ENCODE measurements around the gene ARHGEF28.

The ARHGEF28 gene

DNA sequence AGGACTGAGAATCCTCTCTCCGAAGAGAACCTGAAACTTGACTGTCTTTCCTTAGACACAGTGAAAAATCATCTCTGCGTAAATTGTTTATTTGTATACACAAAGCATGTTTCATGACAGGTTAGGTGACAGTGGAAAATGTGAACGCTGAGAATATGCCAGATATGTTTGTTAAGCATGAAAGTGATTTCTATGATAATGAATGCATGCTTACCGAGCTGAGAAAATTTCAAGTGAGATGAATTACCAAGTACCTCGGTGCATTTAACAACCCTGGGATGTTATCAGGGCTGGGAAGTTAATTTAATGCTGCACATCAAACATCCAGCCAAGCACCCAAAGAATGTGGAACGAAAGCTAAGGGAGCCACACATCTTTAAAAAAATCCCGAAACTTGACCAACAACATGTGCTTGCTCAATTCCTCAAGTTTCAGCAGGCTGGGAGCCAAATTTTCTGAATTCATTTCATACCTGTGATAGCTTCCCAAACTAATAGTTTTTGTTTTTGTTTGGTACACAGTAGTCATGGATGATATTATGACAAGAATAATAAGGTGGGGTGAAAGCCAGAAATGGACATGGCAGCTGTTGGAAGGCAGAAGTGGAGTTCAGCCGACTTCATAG, 336.9 kb downstream of the ARHGEF28 start:
- in situ Hi-C loops (cut with MboI; ENCODE audit: low sequenced_read_pairs, unreplicated experiment), result no loop called here
- TF ChIP-seq, protein P1, sequence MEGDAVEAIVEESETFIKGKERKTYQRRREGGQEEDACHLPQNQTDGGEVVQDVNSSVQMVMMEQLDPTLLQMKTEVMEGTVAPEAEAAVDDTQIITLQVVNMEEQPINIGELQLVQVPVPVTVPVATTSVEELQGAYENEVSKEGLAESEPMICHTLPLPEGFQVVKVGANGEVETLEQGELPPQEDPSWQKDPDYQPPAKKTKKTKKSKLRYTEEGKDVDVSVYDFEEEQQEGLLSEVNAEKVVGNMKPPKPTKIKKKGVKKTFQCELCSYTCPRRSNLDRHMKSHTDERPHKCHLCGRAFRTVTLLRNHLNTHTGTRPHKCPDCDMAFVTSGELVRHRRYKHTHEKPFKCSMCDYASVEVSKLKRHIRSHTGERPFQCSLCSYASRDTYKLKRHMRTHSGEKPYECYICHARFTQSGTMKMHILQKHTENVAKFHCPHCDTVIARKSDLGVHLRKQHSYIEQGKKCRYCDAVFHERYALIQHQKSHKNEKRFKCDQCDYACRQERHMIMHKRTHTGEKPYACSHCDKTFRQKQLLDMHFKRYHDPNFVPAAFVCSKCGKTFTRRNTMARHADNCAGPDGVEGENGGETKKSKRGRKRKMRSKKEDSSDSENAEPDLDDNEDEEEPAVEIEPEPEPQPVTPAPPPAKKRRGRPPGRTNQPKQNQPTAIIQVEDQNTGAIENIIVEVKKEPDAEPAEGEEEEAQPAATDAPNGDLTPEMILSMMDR (IDR thresholded peaks at IDR 0.05; ENCODE audit: borderline replicate concordance, control extremely low read depth, extremely low read depth, insufficient read depth, missing control alignments), result no peak
- no peak for DNase-seq (ENCODE audit: low spot score)

DNA sequence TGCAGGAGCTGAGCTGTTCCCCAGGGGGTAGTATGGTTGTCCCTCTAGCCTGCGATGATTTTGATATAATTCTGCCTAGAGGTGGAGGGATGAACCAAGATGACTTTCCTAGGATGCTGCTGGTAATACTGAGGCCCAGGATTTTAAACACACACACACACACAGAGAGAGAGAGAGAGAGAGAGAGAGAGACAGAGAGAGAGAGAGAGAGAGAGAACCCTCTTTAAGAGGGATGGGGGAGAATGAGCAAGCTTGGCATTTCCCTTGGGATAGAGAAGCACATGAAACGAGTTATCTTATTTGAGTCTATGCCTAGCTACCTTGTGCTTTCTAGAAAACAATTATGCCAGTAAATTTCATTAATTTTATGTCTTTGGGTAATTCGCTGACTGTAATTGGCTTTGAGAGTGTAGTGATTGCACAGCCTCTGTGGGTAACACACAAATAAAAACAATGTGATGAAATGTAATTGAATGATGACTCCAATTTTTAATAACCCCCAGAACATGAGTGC, 338.4 kb downstream of the ARHGEF28 start:
- no peak for DNase-seq (ENCODE audit: low spot score)
- in situ Hi-C loops (cut with MboI; ENCODE audit: low sequenced_read_pairs, unreplicated experiment), result no loop called here
- TF ChIP-seq, protein P1 (IDR thresholded peaks at IDR 0.05; ENCODE audit: borderline replicate concordance, control extremely low read depth, extremely low read depth, insufficient read depth, missing control alignments), result no peak

DNA sequence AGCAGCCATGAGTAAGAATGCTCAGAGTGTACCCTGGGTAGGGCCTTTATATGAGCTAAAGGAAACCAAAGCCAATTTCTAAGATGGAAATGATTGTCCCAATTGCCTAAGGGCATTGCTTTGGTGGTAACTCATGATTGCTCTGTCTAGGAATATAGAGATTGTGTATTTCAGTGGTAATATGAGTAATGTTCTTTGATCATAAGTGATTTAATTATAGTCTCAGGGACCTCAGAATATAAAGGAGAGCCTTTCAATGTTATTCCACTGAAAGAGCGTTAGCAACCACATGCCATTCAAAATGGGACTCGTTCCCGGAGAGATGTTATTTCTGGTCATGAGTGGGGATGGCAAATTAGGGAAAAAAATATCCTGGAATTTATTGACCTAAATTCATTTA, 340.5 kb downstream of the ARHGEF28 start:
- in situ Hi-C loops (cut with MboI; ENCODE audit: low sequenced_read_pairs, unreplicated experiment), result no loop called here
- DNase-seq (ENCODE audit: low spot score), result no peak
- TF ChIP-seq, protein P1 (IDR thresholded peaks at IDR 0.05; ENCODE audit: borderline replicate concordance, control extremely low read depth, extremely low read depth, insufficient read depth, missing control alignments), result no peak

DNA sequence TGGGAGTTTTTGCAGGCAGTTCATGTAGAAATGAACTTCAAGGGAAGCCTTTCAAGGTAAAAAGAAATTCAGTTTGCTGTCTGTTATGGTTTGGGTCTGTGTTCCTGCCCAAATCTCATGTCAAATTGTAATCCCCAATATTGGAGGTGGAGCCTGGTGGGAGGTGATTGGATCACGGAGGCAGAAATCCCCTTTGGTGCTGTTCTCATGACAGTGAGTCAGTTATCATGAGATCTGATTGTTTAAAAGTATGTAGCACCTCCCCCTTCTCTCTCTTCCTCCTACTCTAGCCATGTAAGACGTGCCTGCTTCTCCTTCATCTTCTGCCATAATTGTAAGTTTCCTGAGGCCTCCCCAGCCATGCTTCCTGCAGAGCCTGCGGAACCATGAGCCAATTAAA, 341.4 kb downstream of the ARHGEF28 start:
- in situ Hi-C loops (cut with MboI; ENCODE audit: low sequenced_read_pairs, unreplicated experiment), result no loop called here
- no peak for DNase-seq (ENCODE audit: low spot score)
- TF ChIP-seq, protein P1 (IDR thresholded peaks at IDR 0.05; ENCODE audit: borderline replicate concordance, control extremely low read depth, extremely low read depth, insufficient read depth, missing control alignments), result no peak

DNA sequence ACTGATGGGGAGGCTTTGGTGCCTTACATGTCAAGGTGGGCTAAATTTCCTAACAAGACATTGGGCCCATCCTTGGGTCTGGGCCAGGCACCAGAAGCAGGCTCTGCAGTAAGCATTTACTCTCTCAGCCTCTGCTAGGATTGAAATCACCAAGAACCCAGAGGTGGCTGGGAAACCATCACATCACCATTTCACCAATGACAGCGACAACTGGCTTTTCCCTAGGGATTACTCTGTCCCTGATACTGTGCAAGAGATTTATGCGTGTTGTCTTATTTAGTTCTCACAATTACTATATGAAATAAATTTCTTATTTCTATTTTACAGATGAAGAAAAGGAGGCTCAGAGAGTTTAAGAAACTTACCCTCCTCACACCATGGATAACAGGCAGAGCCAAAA, 342.2 kb downstream of the ARHGEF28 start:
- DNase-seq (ENCODE audit: low spot score), result no peak
- TF ChIP-seq, protein P1 (IDR thresholded peaks at IDR 0.05; ENCODE audit: borderline replicate concordance, control extremely low read depth, extremely low read depth, insufficient read depth, missing control alignments), result no peak
- in situ Hi-C loops (cut with MboI; ENCODE audit: low sequenced_read_pairs, unreplicated experiment), result no loop called here

DNA sequence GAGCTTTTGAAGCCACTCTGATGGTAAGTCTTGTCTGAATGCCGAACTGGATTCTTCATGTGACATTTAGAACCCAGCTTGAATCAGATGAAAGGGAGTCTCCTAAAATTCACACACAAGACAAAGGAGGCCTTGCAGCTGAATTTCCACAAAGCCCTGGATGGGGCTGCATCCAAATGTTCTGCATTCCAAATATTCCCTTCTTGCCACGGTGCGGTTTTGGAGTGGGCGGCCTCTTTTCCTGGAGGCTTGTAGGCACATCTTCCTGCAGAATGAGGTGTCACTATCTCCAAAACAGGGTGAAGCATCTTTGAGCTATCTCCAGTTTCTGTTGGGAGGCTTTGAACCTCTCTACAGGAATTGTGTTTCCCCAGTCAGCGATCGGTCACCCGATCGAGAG, 342.7 kb downstream of the ARHGEF28 start:
- TF ChIP-seq, protein P1 (IDR thresholded peaks at IDR 0.05; ENCODE audit: borderline replicate concordance, control extremely low read depth, extremely low read depth, insufficient read depth, missing control alignments), result no peak
- in situ Hi-C loops (cut with MboI; ENCODE audit: low sequenced_read_pairs, unreplicated experiment), result no loop called here
- no peak for DNase-seq (ENCODE audit: low spot score)
